Epithelial cell of prostate (primary cell): ENCODE data around the gene INO80B.
A peak's percentile ranks its signal among the peaks of the same experiment; 100 is the strongest.
"Not testable (repeated sequence)": the region's sequence is repeated elsewhere in the genome, so short reads cannot be mapped to it uniquely, and the experiment has no call there.

ENCODE experiments used
- DNase-seq: peaks from one replicate; pipeline ENCODE4 v3.0.0-alpha.2; 2011; ENCODE audit warnings: low read depth, low spot score
- H3K27ac ChIP-seq: fragments of 450-650 bp; 2 replicates; pipeline ENCODE4 v1.5.1; 2017; ENCODE audit warnings: mild to moderate bottlenecking

Gene INO80B

GRCh38 chr2:74424995-74425406 lies 29.9 kb upstream of the INO80B start:
- DNase-seq: no peak
- H3K27ac ChIP-seq: peak overlapping the region; percentile 99

DNA sequence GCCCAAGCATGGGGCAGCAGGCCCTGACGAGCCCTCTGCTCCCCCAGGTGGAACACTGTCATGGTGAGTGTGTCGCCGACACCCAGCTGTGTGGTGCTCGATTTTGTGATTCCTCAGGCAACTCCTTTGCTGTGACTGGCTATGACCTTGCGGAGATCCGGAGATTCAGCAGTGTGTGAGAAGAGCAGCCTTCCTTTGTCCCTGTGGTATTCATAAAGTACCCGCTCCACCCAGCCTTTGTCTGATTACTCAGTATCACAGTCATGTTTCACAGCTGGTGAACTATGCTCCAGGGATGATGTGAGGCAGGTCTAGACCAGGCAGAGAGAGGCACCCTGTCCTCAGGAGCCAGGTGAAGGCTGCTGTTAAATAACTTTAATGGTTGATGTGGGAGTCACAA lies 29.4 kb upstream of the INO80B start:
- DNase-seq: peak; percentile 95
- peak overlapping the region; percentile 99 for H3K27ac ChIP-seq

DNA sequence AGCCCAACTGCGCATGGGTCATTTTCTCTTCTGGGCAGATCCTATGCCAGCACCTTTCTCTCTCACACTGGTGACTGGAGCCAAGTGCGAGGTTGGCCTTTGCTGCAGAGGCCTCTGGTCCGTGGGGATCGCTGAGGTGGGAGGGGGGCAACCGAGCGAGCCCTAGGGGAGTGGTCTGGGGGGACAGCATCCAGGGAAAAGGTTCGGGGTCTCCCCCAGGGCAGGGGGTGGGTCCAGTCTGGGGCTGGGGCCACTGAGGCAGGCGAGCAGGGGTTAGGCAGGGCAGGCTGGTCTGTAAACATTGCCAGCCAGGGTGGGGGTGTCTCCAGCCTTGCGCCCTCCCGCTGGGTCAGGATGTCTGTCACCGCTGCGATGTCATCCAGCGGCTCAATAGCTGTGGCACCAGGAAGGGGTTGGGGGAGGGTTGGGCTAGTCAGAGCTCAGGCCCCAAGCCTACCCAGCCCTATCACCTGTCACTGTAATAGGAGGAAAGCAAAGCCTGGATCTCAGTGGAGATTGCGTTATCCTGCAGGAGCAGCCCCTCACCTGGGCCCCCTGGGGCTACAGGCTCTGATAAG lies 28.6 kb upstream of the INO80B start:
- H3K27ac ChIP-seq: peak overlapping the region; percentile 99

GRCh38 chr2:74427551-74427950 lies 27.3 kb upstream of the INO80B start:
- DNase-seq: no peak
- peak overlapping the region; percentile 99 for H3K27ac ChIP-seq

More for the DNA sequence above, 28.6 kb upstream of the INO80B start:
- no peak for DNase-seq

GRCh38 chr2:74428675-74429074 lies 26.2 kb upstream of the INO80B start:
- peak overlapping the region; percentile 99 for H3K27ac ChIP-seq
- DNase-seq: no peak

GRCh38 chr2:74429487-74430451 lies 25.1 kb upstream of the INO80B start:
- peak overlapping the region; percentile 99 for H3K27ac ChIP-seq
- DNase-seq: no peak

GRCh38 chr2:74430502-74430901 lies 24.4 kb upstream of the INO80B start:
- no peak for DNase-seq
- H3K27ac ChIP-seq: peak overlapping the region; percentile 99

GRCh38 chr2:74436111-74436805 lies 18.6 kb upstream of the INO80B start:
- no peak for DNase-seq
- no peak overlapping the region for H3K27ac ChIP-seq

DNA sequence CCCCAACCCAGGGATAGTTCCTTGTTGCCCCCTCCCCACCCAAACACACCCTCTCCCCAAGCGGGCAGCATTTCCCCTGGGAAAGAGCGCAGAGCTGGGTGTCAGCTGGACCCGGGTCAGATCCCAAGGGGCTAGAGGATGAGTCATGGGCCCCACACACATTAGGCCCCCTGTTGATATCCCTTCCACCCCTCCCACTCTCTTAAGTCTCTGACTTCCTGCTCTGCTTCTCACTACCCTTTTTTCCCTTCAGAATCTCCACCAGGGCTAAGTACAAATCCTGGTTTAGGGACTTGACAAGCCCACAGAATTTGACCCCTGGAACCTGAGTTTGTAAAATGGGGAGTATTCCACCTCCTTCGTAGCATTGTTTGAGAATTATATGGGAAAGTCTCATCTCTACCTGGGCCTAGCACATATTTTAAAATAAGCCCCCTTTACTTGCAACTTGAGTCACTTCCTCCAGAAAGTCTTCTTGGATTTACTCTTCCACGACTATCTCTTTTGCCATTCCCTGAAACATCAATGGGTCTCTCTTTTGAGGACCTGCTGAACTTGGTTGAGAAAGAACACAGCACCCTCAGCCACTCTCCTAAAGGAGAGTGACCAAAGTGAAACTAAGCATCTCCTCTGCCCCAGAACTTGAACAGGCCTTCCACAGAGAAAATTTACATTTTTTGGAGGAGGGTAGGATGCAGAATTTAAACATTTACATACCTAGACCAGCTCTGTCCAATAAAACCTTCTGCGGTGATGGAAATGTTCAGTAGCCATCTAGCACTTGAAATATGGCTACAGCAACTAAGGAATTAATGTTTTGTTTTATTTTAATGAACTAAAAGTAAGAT lies 17.8 kb upstream of the INO80B start:
- no peak overlapping the region for H3K27ac ChIP-seq

GRCh38 chr2:74438248-74438647 lies 16.6 kb upstream of the INO80B start:
- no peak for DNase-seq
- H3K27ac ChIP-seq: no peak overlapping the region

More for the DNA sequence above, 17.8 kb upstream of the INO80B start:
- no peak for DNase-seq

GRCh38 chr2:74439373-74439772 lies 15.5 kb upstream of the INO80B start:
- no peak for DNase-seq
- H3K27ac ChIP-seq: peak overlapping the region; percentile 96

GRCh38 chr2:74439803-74440377 lies 15.0 kb upstream of the INO80B start:
- peak overlapping the region; percentile 96 for H3K27ac ChIP-seq
- no peak for DNase-seq

- peak overlapping the region; percentile 96 for H3K27ac ChIP-seq
- DNase-seq: no peak
Observed at GRCh38 chr2:74440378-74441169, 14.3 kb upstream of the INO80B start.

GRCh38 chr2:74441170-74441689 lies 13.7 kb upstream of the INO80B start:
- peak overlapping the region; percentile 96 for H3K27ac ChIP-seq
- no peak for DNase-seq

GRCh38 chr2:74441690-74442482 lies 13.0 kb upstream of the INO80B start, which contains the start of gene RTKN:
RTKN (minus strand) TSS chr2:74441937; CDS start chr2:74441816, 121 bp downstream.
- H3K27ac ChIP-seq: peak within 1 kb of the TSS; percentile 96
- no peak for DNase-seq

GRCh38 chr2:74442483-74443297 lies 12.2 kb upstream of the INO80B start:
- peak overlapping the region; percentile 96 for H3K27ac ChIP-seq
- DNase-seq: not testable (repeated sequence)
